PC-9 (cell line): Measurements from ENCODE around the gene RNF149. TPM values are rescaled to one million over a fixed set of nuclear protein-coding genes. Genes with fewer than 3 reads are reported as not detected.
"Not testable (repeated sequence)": the region's sequence is repeated elsewhere in the genome, so short reads cannot be mapped to it uniquely, and the experiment has no call there.

Experiments
- BruUV-seq: library from RNA; stranded (reverse); fragments of 400-500 nt; replicated peaks from 2 replicates; lab custom pipeline; 2021; lab: Mats Ljungman, UMichigan
- CTCF ChIA-PET: fragments of 300-600 bp; sonication (Branson Sonifier 250); formaldehyde crosslinking; loops from one replicate; lab custom pipeline; 2022; ENCODE audit warnings: antibody characterized with exemption; lab: Charles Lee
- POLR2A ChIA-PET: fragments of 300-600 bp; sonication (Branson Sonifier 250); formaldehyde crosslinking; loops from one replicate; lab custom pipeline; 2022; ENCODE audit warnings: antibody characterized with exemption; ENCODE audit not compliant: unreplicated experiment; lab: Charles Lee
- DNase-seq, 2 experiments: peaks; one replicate each; pipeline versions ENCODE4 v3.0.0 to v3.0.0-alpha.2; 2015 to 2022; ENCODE audit warnings: mixed read lengths in 1 of 2
- H2AFZ ChIP-seq: fragments of 200-600 bp; sonication (generic); 2 replicates; pipeline ENCODE4 v1.8.1; 2017; ENCODE audit warnings: antibody characterized with exemption
- H3F3A ChIP-seq: fragments of 200-600 bp; sonication (generic); 2 replicates; pipeline ENCODE4 v1.8.1; 2017; ENCODE audit warnings: antibody characterized with exemption, mild to moderate bottlenecking, low read depth; ENCODE audit not compliant: insufficient read depth
- H3K27ac ChIP-seq: fragments of 200-600 bp; sonication (generic); 2 replicates; pipeline ENCODE4 v1.6.1; 2016; ENCODE audit warnings: mixed run types
- H3K27me3 ChIP-seq: fragments of 200-600 bp; sonication (generic); 2 replicates; pipeline ENCODE4 v1.6.1; 2016; ENCODE audit warnings: low read depth, mixed run types; ENCODE audit not compliant: insufficient read depth
- H3K36me3 ChIP-seq: fragments of 200-600 bp; sonication (generic); 2 replicates; pipeline ENCODE4 v1.6.1; 2016; ENCODE audit warnings: low read depth, mixed run types
- H3K4me1 ChIP-seq: fragments of 200-600 bp; sonication (generic); replicated peaks from 2 replicates; pipeline ENCODE4 v1.6.1; 2016; ENCODE audit warnings: mixed run types; ENCODE audit not compliant: insufficient read depth
- H3K4me2 ChIP-seq: fragments of 200-600 bp; sonication (generic); 2 replicates; pipeline ENCODE4 v1.6.1; 2017; ENCODE audit warnings: mixed run types
- H3K4me3 ChIP-seq: fragments of 200-600 bp; sonication (generic); 2 replicates; pipeline ENCODE4 v1.6.1; 2016; ENCODE audit warnings: mixed run types
- H3K79me2 ChIP-seq: fragments of 200-600 bp; sonication (generic); 2 replicates; pipeline ENCODE4 v1.6.1; 2017; ENCODE audit warnings: low read depth, mixed run types
- H3K9me2 ChIP-seq: fragments of 200-600 bp; sonication (generic); 2 replicates; pipeline ENCODE4 v1.8.1; 2017; ENCODE audit warnings: mild to moderate bottlenecking; ENCODE audit not compliant: insufficient read depth
- H3K9me3 ChIP-seq: fragments of 200-600 bp; sonication (generic); 2 replicates; pipeline ENCODE4 v1.8.1; 2016; ENCODE audit warnings: low read depth; ENCODE audit not compliant: insufficient read depth
- H4K20me1 ChIP-seq: fragments of 200-600 bp; sonication (generic); 2 replicates; pipeline ENCODE4 v1.8.1; 2017; ENCODE audit not compliant: insufficient read depth
- EZH2 ChIP-seq: fragments of 200-600 bp; sonication (generic); IDR thresholded peaks from 2 replicates; pipeline ENCODE4 v1.8.0; 2017; ENCODE audit warnings: antibody characterized with exemption, low read depth
- intact Hi-C: fragments of 100-400 bp; cut with micrococcal nuclease; formaldehyde crosslinking; loops from one replicate; pipeline ENCODE4 v1.10.0; 2022; ENCODE audit not compliant: unreplicated experiment
- total RNA-seq: library from RNA; stranded (reverse); gene quantifications from 2 replicates; pipeline ENCODE4 v1.2.3, GENCODE V29; 2021
- TF ChIP-seq, protein P1 (sequence below): fragments of 200-600 bp; sonication (generic); conservative IDR thresholded peaks from 2 replicates; pipeline ENCODE4 v1.6.1; 2017; ENCODE audit warnings: mixed run types, antibody characterized with exemption, mild to moderate bottlenecking, moderate library complexity

Gene RNF149
- total RNA-seq, 1 experiment from 2014 or later, result 58.6 TPM

DNA sequence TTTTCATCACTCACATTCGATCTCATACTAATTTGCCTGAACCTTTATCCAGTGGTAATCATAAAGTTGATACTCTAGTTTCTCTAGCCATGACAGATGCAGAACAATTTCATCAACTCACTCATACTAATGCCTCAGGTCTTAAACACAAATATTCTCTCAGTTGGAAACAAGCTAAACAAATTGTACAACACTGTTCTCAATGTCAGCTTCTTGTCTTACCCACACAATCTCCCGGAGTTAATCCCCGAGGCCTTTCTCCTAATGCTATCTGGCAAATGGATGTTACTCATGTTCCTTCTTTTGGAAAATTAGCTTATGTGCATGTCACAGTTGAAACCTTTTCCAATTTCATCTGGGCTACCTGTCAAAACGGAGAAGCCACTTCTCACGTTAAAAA lies 67.3 kb downstream of the RNF149 start:
- no peak overlapping the region for H3K4me2 ChIP-seq

DNA sequence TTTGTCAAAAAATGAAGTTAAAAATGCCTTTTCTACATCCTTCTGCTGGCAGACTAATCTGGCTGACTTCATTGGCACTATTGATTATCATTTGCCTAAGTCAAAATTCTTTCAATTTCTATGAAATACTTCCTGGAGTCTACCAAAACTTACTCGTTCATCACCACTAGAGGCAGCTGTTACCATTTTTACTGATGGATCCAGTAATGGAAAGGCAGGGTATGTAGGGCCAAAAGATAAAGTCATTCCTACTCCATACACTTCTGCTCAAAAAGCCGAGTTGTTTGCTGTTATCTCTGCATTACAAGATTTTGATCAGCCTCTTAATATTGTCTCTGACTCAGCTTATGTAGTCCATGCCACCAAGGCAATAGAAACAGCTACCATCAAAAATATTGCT lies 67.8 kb downstream of the RNF149 start:
- H3K27me3 ChIP-seq, H3K9me2 ChIP-seq, H3K36me3 ChIP-seq, H4K20me1 ChIP-seq, DNase-seq, H3K9me3 ChIP-seq, BruUV-seq, intact Hi-C loops, H2AFZ ChIP-seq, H3K27ac ChIP-seq, H3K79me2 ChIP-seq, H3K4me2 ChIP-seq, H3K4me3 ChIP-seq: not testable (repeated sequence)
- CTCF ChIA-PET, result interaction anchor here (0.7 to 1.3 kb wide), 2 partner anchors 10 to 15 kb away, joined by 3 to 4 read pairs; no protein-coding TSS in a partner anchor
- TF ChIP-seq, protein P1, sequence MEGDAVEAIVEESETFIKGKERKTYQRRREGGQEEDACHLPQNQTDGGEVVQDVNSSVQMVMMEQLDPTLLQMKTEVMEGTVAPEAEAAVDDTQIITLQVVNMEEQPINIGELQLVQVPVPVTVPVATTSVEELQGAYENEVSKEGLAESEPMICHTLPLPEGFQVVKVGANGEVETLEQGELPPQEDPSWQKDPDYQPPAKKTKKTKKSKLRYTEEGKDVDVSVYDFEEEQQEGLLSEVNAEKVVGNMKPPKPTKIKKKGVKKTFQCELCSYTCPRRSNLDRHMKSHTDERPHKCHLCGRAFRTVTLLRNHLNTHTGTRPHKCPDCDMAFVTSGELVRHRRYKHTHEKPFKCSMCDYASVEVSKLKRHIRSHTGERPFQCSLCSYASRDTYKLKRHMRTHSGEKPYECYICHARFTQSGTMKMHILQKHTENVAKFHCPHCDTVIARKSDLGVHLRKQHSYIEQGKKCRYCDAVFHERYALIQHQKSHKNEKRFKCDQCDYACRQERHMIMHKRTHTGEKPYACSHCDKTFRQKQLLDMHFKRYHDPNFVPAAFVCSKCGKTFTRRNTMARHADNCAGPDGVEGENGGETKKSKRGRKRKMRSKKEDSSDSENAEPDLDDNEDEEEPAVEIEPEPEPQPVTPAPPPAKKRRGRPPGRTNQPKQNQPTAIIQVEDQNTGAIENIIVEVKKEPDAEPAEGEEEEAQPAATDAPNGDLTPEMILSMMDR, result peak; percentile 55
- POLR2A ChIA-PET, result interaction anchor here (0.6 kb wide), 1 partner anchor 1681 kb away, joined by 5 read pairs; no protein-coding TSS in a partner anchor
- H3F3A ChIP-seq, result peaks cover 19% of the 10 kb centered on the region
- peaks cover 20% of the 10 kb centered on the region for H3K4me1 ChIP-seq

More for the DNA sequence above, 67.3 kb downstream of the RNF149 start:
- ChIA-PET POLR2A (interaction anchor here (0.6 kb wide), 1 partner anchor 1682 kb away, joined by 5 read pairs; no protein-coding TSS in a partner anchor), CTCF (interaction anchor here (0.7 to 1.3 kb wide), 2 partner anchors 9 to 15 kb away, joined by 3 to 4 read pairs; no protein-coding TSS in a partner anchor)
- Histone ChIP-seq H2AFZ (no peak overlapping the region), H3K36me3 (no peaks in the 10 kb centered on the region), H3K4me3 (no peak overlapping the region), H3F3A (peaks cover 21% of the 10 kb centered on the region), H3K9me3 (no peaks in the 10 kb centered on the region; the same call in 1 of the 2 replicates), H3K4me1 (peaks cover 25% of the 10 kb centered on the region), H3K27ac (no peak overlapping the region), H3K27me3 (no peaks in the 10 kb centered on the region), H3K9me2 (no peaks in the 10 kb centered on the region), H4K20me1 (no peaks in the 10 kb centered on the region), H3K79me2 (no peaks in the 10 kb centered on the region)
- no TSS peak for BruUV-seq
- intact Hi-C loops, result no loop called here
- DNase-seq, result no peak
- TF ChIP-seq, protein P1, result no peak
- no peak for TF ChIP-seq EZH2

DNA sequence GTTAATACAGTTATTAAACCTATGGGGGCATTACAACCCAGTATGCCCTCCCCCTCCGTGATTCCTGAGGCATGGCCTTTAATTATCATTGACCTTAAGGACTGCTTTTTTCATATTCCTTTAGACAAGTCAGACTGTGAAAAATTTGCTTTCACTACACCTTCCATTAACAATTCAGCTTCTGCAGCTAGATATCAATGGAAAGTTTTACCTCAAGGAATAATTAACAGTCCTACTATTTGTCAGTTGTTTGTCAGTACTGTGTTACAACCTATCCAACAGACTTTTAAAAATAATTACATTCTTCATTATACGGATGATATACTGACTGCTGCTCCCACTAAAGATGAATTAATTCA lies 68.8 kb downstream of the RNF149 start:
- BruUV-seq, result not testable (repeated sequence)

More for the DNA sequence above, 68.8 kb downstream of the RNF149 start:
- intact Hi-C loops, CTCF ChIA-PET, H3K9me3 ChIP-seq, H3K27me3 ChIP-seq, H2AFZ ChIP-seq, H3K4me3 ChIP-seq, H3F3A ChIP-seq, DNase-seq, H3K4me2 ChIP-seq, H4K20me1 ChIP-seq, H3K27ac ChIP-seq, H3K9me2 ChIP-seq, H3K79me2 ChIP-seq, H3K36me3 ChIP-seq, POLR2A ChIA-PET: not testable (repeated sequence)
- peaks cover 17% of the 10 kb centered on the region for H3K4me1 ChIP-seq
